GM12875 (cell line): ENCODE results near the gene PALLD.

Experiments
- H3K4me3 ChIP-seq: one replicate; pipeline ENCODE4 v1.5.1; 2011; ENCODE audit warnings: low read depth, low read length, control low read depth
- CTCF ChIP-seq: IDR thresholded peaks from 2 replicates; pipeline ENCODE4 v1.5.1; 2011; ENCODE audit warnings: low read depth, mild to moderate bottlenecking, control low read depth, inconsistent platforms, low read length, moderate library complexity, borderline replicate concordance; ENCODE audit not compliant: insufficient read depth

PALLD gene

GRCh38 chr4:168642591-168642990, 145.7 kb downstream of the PALLD start:
- H3K4me3 ChIP-seq: no peak overlapping the region
- no peak for TF ChIP-seq CTCF

GRCh38 chr4:168643111-168643795, 146.4 kb downstream of the PALLD start:
- H3K4me3 ChIP-seq: no peak overlapping the region
- TF ChIP-seq CTCF: no peak

GRCh38 chr4:168643796-168644159, 146.9 kb downstream of the PALLD start:
- TF ChIP-seq CTCF: no peak
- H3K4me3 ChIP-seq: no peak overlapping the region

- H3K4me3 ChIP-seq: no peak overlapping the region
- TF ChIP-seq CTCF: no peak
Observed at GRCh38 chr4:168646001-168646768, 149.3 kb downstream of the PALLD start.

- H3K4me3 ChIP-seq: no peak overlapping the region
- no peak for TF ChIP-seq CTCF
Observed at GRCh38 chr4:168647646-168648375, 151.0 kb downstream of the PALLD start.

GRCh38 chr4:168648494-168648893, 151.6 kb downstream of the PALLD start:
- no peak for TF ChIP-seq CTCF
- no peak overlapping the region for H3K4me3 ChIP-seq
